Measurements from ENCODE around the gene OSER1.

The OSER1 gene

GRCh38 chr20:44206132-44206531, 4.4 kb downstream of the OSER1 start:
- H3K9me3 ChIP-seq (ENCODE audit: insufficient read depth, low read length, severe bottlenecking): no peaks in the 10 kb centered on the region
- ATAC-seq (ENCODE audit: insufficient read depth, low read depth): no peak
- no peak overlapping the region for H3K27ac ChIP-seq (ENCODE audit: low read length)
- H3K9ac ChIP-seq (ENCODE audit: low read depth, low read length): no peak overlapping the region
- no peak for DNase-seq
- no peak overlapping the region for H3K4me2 ChIP-seq (ENCODE audit: insufficient read depth, low read length)
- H3K27me3 ChIP-seq (ENCODE audit: insufficient read depth, low read length, poor library complexity): no peaks in the 10 kb centered on the region
- H3K79me2 ChIP-seq (ENCODE audit: insufficient read depth, low read length): peaks cover 82% of the 10 kb centered on the region
- H3K4me1 ChIP-seq (ENCODE audit: insufficient read depth, low read length): peaks cover 22% of the 10 kb centered on the region
- peaks cover 44% of the 10 kb centered on the region for H3K36me3 ChIP-seq (ENCODE audit: insufficient read depth, low read length)
- H3K4me3 ChIP-seq (ENCODE audit: low read depth in 1 of 2, low read length in 2 of 2): no peak overlapping the region
- no peak for TF ChIP-seq CTCF (IDR thresholded peaks at IDR 0.05; ENCODE audit: borderline replicate concordance, extremely low read depth, low read length, poor library complexity, severe bottlenecking)
- no peak for TF ChIP-seq EZH2 (IDR thresholded peaks at IDR 0.05; ENCODE audit: borderline replicate concordance, low read depth, low read length, severe bottlenecking)
- peaks cover 50% of the 10 kb centered on the region for H4K20me1 ChIP-seq (ENCODE audit: insufficient read depth, low read length)
- H2AFZ ChIP-seq (ENCODE audit: low read depth, low read length): no peak overlapping the region

GRCh38 chr20:44204832-44205215, 5.7 kb downstream of the OSER1 start:
- no peak for ATAC-seq (ENCODE audit: insufficient read depth, low read depth)
- Histone ChIP-seq H2AFZ (ENCODE audit: low read depth, low read length) (no peak overlapping the region), H3K9ac (ENCODE audit: low read depth, low read length) (no peak overlapping the region), H3K27ac (ENCODE audit: low read length) (no peak overlapping the region), H3K27me3 (ENCODE audit: insufficient read depth, low read length, poor library complexity) (no peaks in the 10 kb centered on the region), H3K79me2 (ENCODE audit: insufficient read depth, low read length) (peaks cover 75% of the 10 kb centered on the region), H3K4me2 (ENCODE audit: insufficient read depth, low read length) (no peak overlapping the region), H3K36me3 (ENCODE audit: insufficient read depth, low read length) (peaks cover 57% of the 10 kb centered on the region), H3K4me3 (ENCODE audit: low read depth in 1 of 2, low read length in 2 of 2) (no peak overlapping the region), H3K4me1 (ENCODE audit: insufficient read depth, low read length) (peaks cover 19% of the 10 kb centered on the region), H3K9me3 (ENCODE audit: insufficient read depth, low read length, severe bottlenecking) (no peaks in the 10 kb centered on the region), H4K20me1 (ENCODE audit: insufficient read depth, low read length) (peaks cover 54% of the 10 kb centered on the region)
- DNase-seq: no peak
- TF ChIP-seq CTCF (IDR thresholded peaks at IDR 0.05; ENCODE audit: borderline replicate concordance, extremely low read depth, low read length, poor library complexity, severe bottlenecking) (no peak), EZH2 (IDR thresholded peaks at IDR 0.05; ENCODE audit: borderline replicate concordance, low read depth, low read length, severe bottlenecking) (no peak)

- H3K79me2 ChIP-seq (ENCODE audit: insufficient read depth, low read length): peaks cover 70% of the 10 kb centered on the region
- no peak overlapping the region for H3K4me2 ChIP-seq (ENCODE audit: insufficient read depth, low read length)
- no peaks in the 10 kb centered on the region for H3K27me3 ChIP-seq (ENCODE audit: insufficient read depth, low read length, poor library complexity)
- H3K9ac ChIP-seq (ENCODE audit: low read depth, low read length): no peak overlapping the region
- H3K27ac ChIP-seq (ENCODE audit: low read length): no peak overlapping the region
- ATAC-seq (ENCODE audit: insufficient read depth, low read depth) (no peak), DNase-seq (no peak)
- no peak overlapping the region for H3K4me3 ChIP-seq (ENCODE audit: low read depth in 1 of 2, low read length in 2 of 2)
- peaks cover 63% of the 10 kb centered on the region for H3K36me3 ChIP-seq (ENCODE audit: insufficient read depth, low read length)
- H3K9me3 ChIP-seq (ENCODE audit: insufficient read depth, low read length, severe bottlenecking): no peaks in the 10 kb centered on the region
- TF ChIP-seq CTCF (IDR thresholded peaks at IDR 0.05; ENCODE audit: borderline replicate concordance, extremely low read depth, low read length, poor library complexity, severe bottlenecking): no peak
- no peak for TF ChIP-seq EZH2 (IDR thresholded peaks at IDR 0.05; ENCODE audit: borderline replicate concordance, low read depth, low read length, severe bottlenecking)
- peaks cover 52% of the 10 kb centered on the region for H4K20me1 ChIP-seq (ENCODE audit: insufficient read depth, low read length)
- H3K4me1 ChIP-seq (ENCODE audit: insufficient read depth, low read length): peaks cover 14% of the 10 kb centered on the region
- H2AFZ ChIP-seq (ENCODE audit: low read depth, low read length): no peak overlapping the region
These were observed 6.3 kb downstream of the OSER1 start for GRCh38 chr20:44204156-44204831.
